ENCODE measurements around the gene GID8. TPM values are rescaled to one million over a fixed set of nuclear protein-coding genes. Genes with fewer than 3 reads are reported as not detected.

GID8 gene
- total and polyA plus RNA-seq, 2 donors from 2014 or later, result 16.4 to 37.3 TPM

- H3K27me3 ChIP-seq (ENCODE audit: control insufficient read depth, insufficient read depth, low read length), result no peaks in the 10 kb centered on the region
- no peaks in the 10 kb centered on the region for H3K9me3 ChIP-seq (ENCODE audit: control insufficient read depth in 2 of 3, insufficient read depth in 1 of 3, low read length in 3 of 3)
- DNase-seq (no peak), FAIRE-seq (no peak)
- intact Hi-C loops (cut with DNase I), result no loop called here
- TF ChIP-seq, protein P1, sequence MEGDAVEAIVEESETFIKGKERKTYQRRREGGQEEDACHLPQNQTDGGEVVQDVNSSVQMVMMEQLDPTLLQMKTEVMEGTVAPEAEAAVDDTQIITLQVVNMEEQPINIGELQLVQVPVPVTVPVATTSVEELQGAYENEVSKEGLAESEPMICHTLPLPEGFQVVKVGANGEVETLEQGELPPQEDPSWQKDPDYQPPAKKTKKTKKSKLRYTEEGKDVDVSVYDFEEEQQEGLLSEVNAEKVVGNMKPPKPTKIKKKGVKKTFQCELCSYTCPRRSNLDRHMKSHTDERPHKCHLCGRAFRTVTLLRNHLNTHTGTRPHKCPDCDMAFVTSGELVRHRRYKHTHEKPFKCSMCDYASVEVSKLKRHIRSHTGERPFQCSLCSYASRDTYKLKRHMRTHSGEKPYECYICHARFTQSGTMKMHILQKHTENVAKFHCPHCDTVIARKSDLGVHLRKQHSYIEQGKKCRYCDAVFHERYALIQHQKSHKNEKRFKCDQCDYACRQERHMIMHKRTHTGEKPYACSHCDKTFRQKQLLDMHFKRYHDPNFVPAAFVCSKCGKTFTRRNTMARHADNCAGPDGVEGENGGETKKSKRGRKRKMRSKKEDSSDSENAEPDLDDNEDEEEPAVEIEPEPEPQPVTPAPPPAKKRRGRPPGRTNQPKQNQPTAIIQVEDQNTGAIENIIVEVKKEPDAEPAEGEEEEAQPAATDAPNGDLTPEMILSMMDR (IDR thresholded peaks at IDR 0.05; ENCODE audit: borderline replicate concordance, extremely low read depth, insufficient read depth), result no peak
- peaks cover 0 to 18% (median 0%) of the 10 kb centered on the region in 3 donors for H3K4me1 ChIP-seq (ENCODE audit: control insufficient read depth in 2 of 3, insufficient read depth in 2 of 3, low read depth in 1 of 3, low read length in 3 of 3)
- no peak overlapping the region for H3K4me3 ChIP-seq (ENCODE audit: low read length in 3 of 3)
- no peak overlapping the region for H3K27ac ChIP-seq (ENCODE audit: low read depth in 2 of 2, low read length in 2 of 2)
- no peak overlapping the region for H3K9ac ChIP-seq (ENCODE audit: low read length in 3 of 3)
- no peaks in the 10 kb centered on the region for H3K36me3 ChIP-seq (ENCODE audit: control insufficient read depth in 2 of 3, insufficient read depth in 3 of 3, low read length in 3 of 3)
Observed at GRCh38 chr20:62955519-62956386, 17.8 kb downstream of the GID8 start.

GRCh38 chr20:62956387-62957135 lies 18.6 kb downstream of the GID8 start:
- Histone ChIP-seq H3K9ac (ENCODE audit: low read length in 3 of 3) (no peak overlapping the region), H3K4me3 (ENCODE audit: low read length in 3 of 3) (no peak overlapping the region), H3K9me3 (ENCODE audit: control insufficient read depth in 2 of 3, insufficient read depth in 1 of 3, low read length in 3 of 3) (no peaks in the 10 kb centered on the region), H3K27me3 (ENCODE audit: control insufficient read depth, insufficient read depth, low read length) (no peaks in the 10 kb centered on the region), H3K4me1 (ENCODE audit: control insufficient read depth in 2 of 3, insufficient read depth in 2 of 3, low read depth in 1 of 3, low read length in 3 of 3) (peaks cover 0 to 18% (median 0%) of the 10 kb centered on the region in 3 donors), H3K36me3 (ENCODE audit: control insufficient read depth in 2 of 3, insufficient read depth in 3 of 3, low read length in 3 of 3) (no peaks in the 10 kb centered on the region), H3K27ac (ENCODE audit: low read depth in 2 of 2, low read length in 2 of 2) (no peak overlapping the region)
- FAIRE-seq (no peak), DNase-seq (no peak)
- intact Hi-C loops (cut with DNase I), result no loop called here
- TF ChIP-seq, protein P1 (IDR thresholded peaks at IDR 0.05; ENCODE audit: borderline replicate concordance, extremely low read depth, insufficient read depth), result no peak

DNA sequence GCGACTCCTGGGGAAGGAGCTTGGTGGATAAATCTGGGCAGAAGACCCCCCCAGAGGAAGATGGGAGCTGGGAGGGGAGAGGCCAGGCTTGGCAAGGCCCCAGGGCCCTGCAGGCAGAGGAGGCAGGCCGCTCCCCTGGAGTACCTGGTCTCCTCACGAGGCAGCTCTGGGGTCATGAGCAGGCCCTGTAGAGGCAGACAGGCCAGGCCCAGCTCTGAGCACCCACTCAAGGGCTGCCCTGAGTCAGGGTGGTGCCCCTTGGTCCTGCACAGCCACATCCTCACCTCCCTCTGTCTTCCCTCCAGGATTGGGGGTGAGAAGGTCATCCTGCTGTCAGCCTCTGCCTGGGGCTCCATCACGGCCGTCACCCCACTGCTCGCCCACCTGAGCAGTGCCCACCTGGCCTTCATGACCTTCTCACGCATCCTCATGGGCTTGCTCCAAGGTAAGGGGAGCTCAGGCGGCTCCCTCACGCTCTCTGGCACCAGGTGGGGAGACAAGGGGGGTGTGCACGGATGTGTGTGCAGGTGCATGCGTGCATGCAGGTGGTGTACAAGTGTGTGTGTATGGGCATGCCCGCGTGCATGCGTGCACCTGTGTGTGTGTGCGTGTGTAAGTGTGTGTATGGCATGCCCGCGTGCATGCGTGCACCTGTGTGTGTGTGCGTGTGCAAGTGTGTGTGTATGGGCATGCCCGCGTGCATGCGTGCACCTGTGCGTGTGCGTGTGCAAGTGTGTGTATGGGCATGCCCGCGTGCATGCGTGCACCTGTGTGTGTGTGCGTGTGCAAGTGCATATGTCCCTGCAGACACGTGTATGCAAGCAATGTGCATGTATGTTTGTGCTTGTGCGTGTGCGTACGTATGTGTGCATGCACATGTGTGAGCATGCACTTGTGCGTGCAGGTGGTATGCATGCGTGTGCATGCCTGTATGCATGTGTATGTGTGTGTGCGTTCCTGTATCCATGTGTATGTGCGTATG lies 19.5 kb downstream of the GID8 start:
- Histone ChIP-seq H3K27ac (ENCODE audit: low read depth in 2 of 2, low read length in 2 of 2) (no peak overlapping the region), H3K4me1 (ENCODE audit: control insufficient read depth in 2 of 3, insufficient read depth in 2 of 3, low read depth in 1 of 3, low read length in 3 of 3) (peaks cover 0 to 14% (median 0%) of the 10 kb centered on the region in 3 donors), H3K36me3 (ENCODE audit: control insufficient read depth in 2 of 3, insufficient read depth in 3 of 3, low read length in 3 of 3) (no peaks in the 10 kb centered on the region), H3K9me3 (ENCODE audit: control insufficient read depth in 2 of 3, insufficient read depth in 1 of 3, low read length in 3 of 3) (no peaks in the 10 kb centered on the region), H3K9ac (ENCODE audit: low read length in 3 of 3) (no peak overlapping the region), H3K27me3 (ENCODE audit: control insufficient read depth, insufficient read depth, low read length) (no peaks in the 10 kb centered on the region), H3K4me3 (ENCODE audit: low read length in 3 of 3) (no peak overlapping the region)
- intact Hi-C loops (cut with DNase I), result no loop called here
- FAIRE-seq, result no peak
- no peak for DNase-seq
- TF ChIP-seq, protein P1 (IDR thresholded peaks at IDR 0.05; ENCODE audit: borderline replicate concordance, extremely low read depth, insufficient read depth), result no peak
